HG03097 (cell line): ENCODE measurements around the gene EIF3C.
"Not testable (repeated sequence)": the region's sequence is repeated elsewhere in the genome, so short reads cannot be mapped to it uniquely, and the experiment has no call there.

Experiments used
- ATAC-seq: cut with Tn5 transposase; IDR thresholded peaks from one replicate; pipeline ENCODE4 v1.9.1; 2021; ENCODE audit not compliant: unreplicated experiment, low FRiP score

EIF3C gene

DNA sequence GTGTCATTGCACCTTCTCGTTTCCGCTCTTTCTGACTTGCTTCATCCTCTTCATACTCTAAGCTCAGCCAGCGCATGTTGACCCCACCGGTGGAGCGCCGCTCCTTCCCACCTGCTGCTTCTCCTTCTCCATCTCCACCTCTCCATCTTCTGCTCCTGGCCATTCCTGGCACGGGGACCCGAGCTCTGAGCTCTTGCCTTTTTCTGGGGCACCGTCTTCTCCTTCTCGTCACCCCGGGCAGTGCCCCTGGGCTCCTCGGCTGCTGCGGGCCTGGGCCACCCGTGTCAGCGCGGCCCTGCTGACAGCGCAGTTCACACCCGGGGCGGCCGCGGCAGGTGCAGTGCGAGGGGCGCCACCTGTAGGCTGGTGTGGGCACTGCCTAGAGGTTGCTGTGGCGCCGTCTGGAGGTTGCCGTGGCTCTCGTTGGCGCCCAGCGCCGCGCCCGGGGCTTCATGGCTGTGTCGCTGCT lies 38.8 kb downstream of the EIF3C start:
- peak; percentile 97 for ATAC-seq

GRCh38 chr16:28750469-28751067 lies 39.3 kb downstream of the EIF3C start:
- ATAC-seq: not testable (repeated sequence)

DNA sequence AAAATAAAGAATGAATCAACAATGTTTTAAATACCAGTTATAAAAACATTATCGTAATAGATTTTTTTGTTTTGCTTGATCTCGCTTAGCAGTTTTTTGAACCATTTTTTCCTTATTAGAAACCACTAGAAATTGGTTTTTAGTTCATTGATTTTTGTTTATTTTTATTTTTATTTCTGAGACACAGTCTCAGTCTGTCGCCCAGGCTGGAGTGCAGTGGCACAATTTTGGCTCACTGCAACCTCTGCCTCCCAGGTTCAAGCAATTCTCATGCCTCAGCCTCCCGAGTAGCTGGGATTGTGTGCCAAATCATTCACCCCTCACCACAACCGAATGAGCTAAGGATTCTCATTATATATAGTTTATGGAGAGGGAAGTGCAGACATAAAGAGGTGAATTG lies 40.2 kb downstream of the EIF3C start, which contains the start of gene NPIPB9:
Gene NPIPB9 (plus strand): TSS at position 301 of the 400 bp plus-strand sequence.
- not testable (repeated sequence) for ATAC-seq

DNA sequence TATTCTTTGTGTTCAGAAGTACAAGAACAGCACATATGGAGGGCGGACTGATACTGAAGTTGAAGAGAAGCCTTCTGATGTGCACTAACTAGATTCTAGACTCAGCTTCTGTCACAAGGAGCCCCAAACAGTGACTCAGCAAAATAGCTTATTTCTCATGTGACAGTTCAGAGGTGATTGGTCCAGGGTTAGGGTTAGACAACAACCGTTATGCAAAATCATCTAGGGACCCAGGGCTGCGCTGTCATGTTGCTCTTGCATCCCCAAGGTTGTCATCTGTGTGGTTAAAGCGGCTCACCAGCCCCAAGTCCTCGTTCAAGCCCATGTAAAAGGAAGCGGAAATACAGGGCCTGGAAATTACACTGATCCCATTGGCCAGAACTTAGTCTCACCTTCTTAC lies 70.4 kb downstream of the EIF3C start:
- not testable (repeated sequence) for ATAC-seq

- ATAC-seq: not testable (repeated sequence)
Observed at GRCh38 chr16:28782357-28782756, 71.1 kb downstream of the EIF3C start.
